HL-60 (cell line): ENCODE data around the gene KCNK18.

ENCODE experiments used
- DNase-seq, 2 experiments: peaks; one replicate each; pipeline ENCODE4 v3.0.0-alpha.2; 2010 to 2020; ENCODE audit warnings: low read depth in 1 of 2, low spot score in 1 of 2
- H3K27ac ChIP-seq: fragments of 250-450 bp; sonication (Bioruptor Pico); replicated peaks from 2 replicates; pipeline ENCODE4 v1.5.1; 2020; ENCODE audit warnings: mild to moderate bottlenecking, moderate library complexity
- H3K27me3 ChIP-seq: fragments of 250-450 bp; sonication (Bioruptor Pico); 2 replicates; pipeline ENCODE4 v1.5.1; 2021; ENCODE audit warnings: mild to moderate bottlenecking, moderate library complexity; ENCODE audit not compliant: insufficient read depth, poor library complexity, severe bottlenecking
- H3K4me3 ChIP-seq: replicated peaks from 2 replicates; pipeline ENCODE4 v1.5.1; 2011; ENCODE audit warnings: mild to moderate bottlenecking, control low read depth, low read length; ENCODE audit not compliant: insufficient read depth
- GABPA ChIP-seq: IDR thresholded peaks from 2 replicates; pipeline ENCODE4 v1.6.1; 2012; ENCODE audit warnings: low read depth
- POLR2AphosphoS5 ChIP-seq: IDR thresholded peaks from 2 replicates; pipeline ENCODE4 v1.6.1; 2012; ENCODE audit warnings: low read depth
- REST ChIP-seq: IDR thresholded peaks from 2 replicates; pipeline ENCODE4 v1.6.1; 2012; ENCODE audit warnings: low read depth; ENCODE audit not compliant: insufficient replicate concordance
- SPI1 ChIP-seq: IDR thresholded peaks from 2 replicates; pipeline ENCODE4 v1.6.1; 2012; ENCODE audit warnings: low read depth, mild to moderate bottlenecking, borderline replicate concordance
- TF ChIP-seq, protein P1 (sequence below): IDR thresholded peaks from one replicate; pipeline ENCODE4 v1.5.1; 2011; ENCODE audit warnings: low read length, control low read depth, inconsistent platforms; ENCODE audit not compliant: insufficient read depth

Gene KCNK18

DNA sequence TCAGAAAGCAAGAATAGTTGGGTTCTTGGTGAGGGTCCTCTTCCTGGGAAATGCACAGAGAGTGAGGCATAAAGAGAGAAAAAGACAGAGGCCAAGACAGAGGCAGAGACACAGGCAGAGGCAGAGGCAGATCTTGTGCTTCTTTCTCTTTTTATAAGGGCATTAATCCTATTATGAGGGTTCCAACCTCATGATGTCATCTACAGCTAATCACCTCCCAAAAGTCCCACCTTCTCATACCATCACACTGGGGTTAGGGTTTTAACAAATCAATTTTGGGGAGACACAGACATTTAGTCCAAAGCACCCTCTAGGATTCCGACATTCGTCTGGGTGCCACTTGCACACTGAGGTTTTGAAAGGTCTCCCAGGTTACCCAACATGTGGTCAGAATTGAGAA lies 17.8 kb downstream of the KCNK18 start:
- no peak overlapping the region for H3K4me3 ChIP-seq
- TF ChIP-seq, protein P1, sequence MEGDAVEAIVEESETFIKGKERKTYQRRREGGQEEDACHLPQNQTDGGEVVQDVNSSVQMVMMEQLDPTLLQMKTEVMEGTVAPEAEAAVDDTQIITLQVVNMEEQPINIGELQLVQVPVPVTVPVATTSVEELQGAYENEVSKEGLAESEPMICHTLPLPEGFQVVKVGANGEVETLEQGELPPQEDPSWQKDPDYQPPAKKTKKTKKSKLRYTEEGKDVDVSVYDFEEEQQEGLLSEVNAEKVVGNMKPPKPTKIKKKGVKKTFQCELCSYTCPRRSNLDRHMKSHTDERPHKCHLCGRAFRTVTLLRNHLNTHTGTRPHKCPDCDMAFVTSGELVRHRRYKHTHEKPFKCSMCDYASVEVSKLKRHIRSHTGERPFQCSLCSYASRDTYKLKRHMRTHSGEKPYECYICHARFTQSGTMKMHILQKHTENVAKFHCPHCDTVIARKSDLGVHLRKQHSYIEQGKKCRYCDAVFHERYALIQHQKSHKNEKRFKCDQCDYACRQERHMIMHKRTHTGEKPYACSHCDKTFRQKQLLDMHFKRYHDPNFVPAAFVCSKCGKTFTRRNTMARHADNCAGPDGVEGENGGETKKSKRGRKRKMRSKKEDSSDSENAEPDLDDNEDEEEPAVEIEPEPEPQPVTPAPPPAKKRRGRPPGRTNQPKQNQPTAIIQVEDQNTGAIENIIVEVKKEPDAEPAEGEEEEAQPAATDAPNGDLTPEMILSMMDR = no peak
- TF ChIP-seq POLR2AphosphoS5 = no peak
- TF ChIP-seq SPI1 = no peak
- TF ChIP-seq REST = no peak
- no peak for TF ChIP-seq GABPA
- H3K27me3 ChIP-seq = peaks cover 23% of the 10 kb centered on the region
- no peak overlapping the region for H3K27ac ChIP-seq
- peak in 1 of 2 experiments; percentile 40 for DNase-seq

GRCh38 chr10:117216028-117216427 lies 18.7 kb downstream of the KCNK18 start:
- TF ChIP-seq GABPA = no peak
- peaks cover 21% of the 10 kb centered on the region for H3K27me3 ChIP-seq
- H3K4me3 ChIP-seq = no peak overlapping the region
- no peak for DNase-seq
- H3K27ac ChIP-seq = no peak overlapping the region

DNA sequence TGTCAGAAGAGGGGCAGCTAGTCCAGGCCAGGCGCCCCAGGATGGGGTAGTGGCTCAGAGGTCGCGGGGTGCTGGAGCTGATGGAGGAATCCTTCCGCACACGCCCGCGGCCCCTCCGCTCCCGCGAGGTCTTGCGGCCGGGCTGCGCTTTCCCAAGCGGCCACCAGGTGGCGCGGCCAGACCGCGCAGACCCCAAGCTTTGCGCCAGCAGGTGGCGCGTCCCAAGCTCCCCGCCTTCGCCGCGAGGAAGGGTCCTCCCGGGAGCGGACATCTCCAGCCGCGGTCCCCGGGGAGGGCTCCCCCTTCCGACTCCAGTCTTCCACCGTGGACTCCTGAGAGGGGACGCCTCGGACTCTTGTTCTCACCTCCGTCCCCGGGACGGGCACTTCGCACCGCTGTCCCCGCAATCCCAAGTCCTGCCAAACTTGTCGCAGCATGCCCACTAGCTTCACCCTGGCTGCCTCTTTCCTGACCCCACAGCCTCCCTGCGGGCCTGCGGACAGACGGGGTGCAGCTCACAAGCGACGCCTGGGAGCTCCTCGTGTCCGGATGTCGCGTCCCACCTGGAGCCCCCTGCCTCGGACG lies 19.4 kb downstream of the KCNK18 start:
- TF ChIP-seq POLR2AphosphoS5 = no peak
- TF ChIP-seq, protein P1 = peak; percentile 95
- Histone ChIP-seq H3K4me3 (peak overlapping the region; percentile 41), H3K27me3 (peaks cover 21% of the 10 kb centered on the region), H3K27ac (no peak overlapping the region)
- peak; percentile 41 to 61 for DNase-seq

- peak overlapping the region; percentile 41 for H3K4me3 ChIP-seq
- no peak overlapping the region for H3K27ac ChIP-seq
- TF ChIP-seq GABPA (no peak), POLR2AphosphoS5 (no peak), REST (no peak), SPI1 (no peak)
- TF ChIP-seq, protein P1 = no peak
- no peak for DNase-seq
- peaks cover 21% of the 10 kb centered on the region for H3K27me3 ChIP-seq
Measured at GRCh38 chr10:117217196-117217761, 20.0 kb downstream of the KCNK18 start.
